Fibroblast of pulmonary artery (primary cell): ENCODE data around the gene MKX.
"Not testable (repeated sequence)": the region's sequence is repeated elsewhere in the genome, so short reads cannot be mapped to it uniquely, and the experiment has no call there.

Experiments
- DNase-seq: peaks from one replicate; pipeline ENCODE4 v3.0.0-alpha.2; 2010; ENCODE audit warnings: low read depth
- H3K4me3 ChIP-seq: replicated peaks from 2 replicates; pipeline ENCODE4 v1.5.1; 2011; ENCODE audit warnings: low read depth, mild to moderate bottlenecking, control low read depth, low read length, moderate library complexity
- CTCF ChIP-seq: IDR thresholded peaks from 2 replicates; pipeline ENCODE4 v1.5.1; 2011; ENCODE audit warnings: mild to moderate bottlenecking, control low read depth, low read length, inconsistent platforms; ENCODE audit errors: missing control alignments

MKX gene

GRCh38 chr10:27687326-27687725 lies 58.3 kb downstream of the MKX start:
- no peak for TF ChIP-seq CTCF
- DNase-seq = no peak
- no peak overlapping the region for H3K4me3 ChIP-seq

GRCh38 chr10:27685681-27686080 lies 59.9 kb downstream of the MKX start:
- H3K4me3 ChIP-seq = no peak overlapping the region
- DNase-seq = no peak
- no peak for TF ChIP-seq CTCF

DNA sequence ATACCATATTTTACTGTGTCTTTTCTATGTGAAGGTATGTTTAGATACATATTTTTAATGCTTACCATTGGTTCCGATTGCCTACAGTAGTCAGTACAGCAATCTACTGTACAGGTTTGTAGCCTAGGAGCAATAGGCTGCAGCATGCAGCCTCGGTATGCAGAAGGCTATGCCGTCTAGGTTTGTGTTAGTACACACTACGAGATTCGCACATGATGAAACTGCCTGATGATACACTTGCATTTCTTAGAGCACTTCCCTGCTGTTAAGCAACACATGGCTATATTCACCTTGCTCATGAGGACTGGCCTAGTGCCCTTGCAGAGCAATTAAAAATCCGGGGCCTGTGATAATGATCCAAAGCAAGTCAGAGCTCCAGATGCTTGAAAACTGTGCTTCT lies 62.4 kb downstream of the MKX start:
- TF ChIP-seq CTCF = no peak
- no peak overlapping the region for H3K4me3 ChIP-seq
- no peak for DNase-seq

DNA sequence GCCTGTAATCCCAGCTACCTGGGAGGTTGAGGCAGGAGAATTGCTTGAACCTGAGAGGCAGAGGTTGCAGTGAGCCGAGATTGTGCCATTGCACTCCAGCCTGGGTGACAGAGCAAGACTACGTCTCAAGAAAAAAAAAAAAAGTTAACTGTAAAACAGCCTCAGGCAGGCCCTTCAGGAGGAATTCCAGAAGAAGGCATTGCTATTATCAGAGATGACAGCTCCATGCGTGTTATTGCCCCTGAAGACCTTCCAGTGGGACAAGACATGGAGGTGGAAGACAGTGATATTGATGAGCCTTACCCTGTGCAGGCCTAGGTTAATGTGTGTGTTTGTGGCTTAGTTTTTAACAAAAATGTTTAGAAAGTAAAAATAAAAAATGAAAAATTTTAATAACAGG lies 63.8 kb downstream of the MKX start:
- DNase-seq, H3K4me3 ChIP-seq: not testable (repeated sequence)

DNA sequence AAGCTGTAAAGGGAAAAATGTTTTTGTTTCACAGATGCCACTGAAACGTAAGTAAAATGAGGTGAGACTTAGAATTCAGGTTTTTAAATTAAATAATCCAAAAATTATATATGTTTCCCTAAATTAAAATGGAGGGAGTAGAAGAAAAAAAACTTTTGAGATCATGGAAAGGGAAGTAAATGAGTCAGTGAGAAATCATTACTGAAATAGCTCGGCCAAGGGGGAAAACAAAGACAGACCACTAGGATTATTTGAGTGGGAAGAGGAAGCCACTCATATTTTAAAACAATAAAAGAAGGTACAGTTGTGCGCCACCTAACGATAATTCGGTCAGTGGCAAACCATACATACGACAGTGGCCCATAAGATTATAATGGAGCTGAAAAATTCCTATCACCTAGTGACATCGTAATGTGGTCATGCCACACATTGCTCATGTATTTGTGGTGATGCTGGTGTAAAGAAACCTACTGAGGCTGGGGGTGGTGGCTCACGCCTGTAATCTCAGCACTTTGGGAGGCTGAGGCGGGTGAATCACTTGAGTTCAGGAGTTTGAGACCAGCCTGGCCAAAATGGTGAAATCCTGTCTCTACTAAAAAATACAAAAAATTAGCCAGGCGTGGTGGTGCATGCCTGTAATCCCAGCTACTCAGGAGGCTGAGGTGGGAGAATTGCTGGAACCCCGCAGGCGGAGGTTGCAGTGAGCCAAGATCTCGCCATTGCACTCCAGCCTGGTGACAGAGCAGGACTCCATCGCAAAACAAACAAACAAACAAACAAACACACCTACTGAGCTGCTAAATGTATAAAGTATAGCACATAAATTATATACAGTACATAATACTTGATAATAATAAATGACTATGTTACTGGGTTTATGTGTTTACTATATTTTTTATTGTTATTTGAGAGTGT lies 64.7 kb downstream of the MKX start:
- H3K4me3 ChIP-seq = no peak overlapping the region
- no peak for DNase-seq
- TF ChIP-seq CTCF = no peak

- no peak for TF ChIP-seq CTCF
- H3K4me3 ChIP-seq = no peak overlapping the region
- no peak for DNase-seq
Observed at GRCh38 chr10:27680006-27680557, 65.5 kb downstream of the MKX start.

DNA sequence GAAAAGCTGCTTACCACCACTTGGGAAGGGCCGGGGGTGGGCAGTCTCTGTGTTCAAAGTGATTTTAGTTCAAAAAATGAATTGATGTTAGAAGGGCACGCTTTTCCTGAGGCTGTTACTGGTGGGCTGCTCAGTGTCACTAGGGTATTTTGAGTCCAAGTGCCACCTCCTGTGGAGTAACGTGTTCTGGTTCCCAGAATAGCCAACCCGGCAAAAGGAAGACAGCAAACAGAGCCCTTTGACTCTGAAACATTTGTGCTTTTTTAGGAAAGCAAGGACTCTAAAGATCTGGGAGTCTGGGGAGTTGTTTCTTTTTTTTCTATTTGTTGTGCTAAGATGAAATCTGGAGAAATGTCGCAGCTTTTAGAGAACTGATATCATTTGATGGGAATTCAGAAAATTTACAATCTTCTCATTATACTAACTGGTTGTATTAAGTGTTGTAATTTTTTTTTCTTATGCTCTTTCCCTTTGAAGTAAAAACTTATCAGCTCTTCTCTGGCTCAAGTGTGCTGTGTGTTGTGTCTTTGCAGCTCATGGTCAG lies 66.2 kb downstream of the MKX start:
- H3K4me3 ChIP-seq = no peak overlapping the region
- no peak for TF ChIP-seq CTCF
- no peak for DNase-seq
